ENCODE data around the gene CAPN14.

- no peak for TF ChIP-seq POLR2AphosphoS5 (IDR thresholded peaks at IDR 0.05; ENCODE audit: low read depth, low read length)
- no peak for TF ChIP-seq POLR2A (IDR thresholded peaks at IDR 0.05; ENCODE audit: low read depth, low read length)
- TF ChIP-seq POU2F2 (IDR thresholded peaks at IDR 0.05; ENCODE audit: low read depth, low read length), result no peak
- TF ChIP-seq SPI1 (IDR thresholded peaks at IDR 0.05; ENCODE audit: low read depth, low read length), result no peak
Measured at GRCh38 chr2:31226266-31226665, 9.0 kb upstream of the CAPN14 start.

Data from GM12891 (cell line).